MG63 (cell line): ENCODE results near the gene VCL. TPM values are rescaled to one million over a fixed set of nuclear protein-coding genes. Genes with fewer than 3 reads are reported as not detected.
A peak's percentile ranks its signal among the peaks of the same experiment; 100 is the strongest.
"Not testable (repeated sequence)": the region's sequence is repeated elsewhere in the genome, so short reads cannot be mapped to it uniquely, and the experiment has no call there.

Experiments used
- DNase-seq: peaks from one replicate; pipeline ENCODE4 v3.0.0-alpha.2; 2020
- H3K27me3 ChIP-seq: fragments of 250-450 bp; sonication (Bioruptor Pico); 2 replicates; pipeline ENCODE4 v1.5.1; 2020; ENCODE audit warnings: mild to moderate bottlenecking, moderate library complexity
- H3K36me3 ChIP-seq: fragments of 250-450 bp; sonication (Bioruptor Pico); 2 replicates; pipeline ENCODE4 v1.5.1; 2020; ENCODE audit warnings: mild to moderate bottlenecking, moderate library complexity
- H3K4me3 ChIP-seq: fragments of 250-450 bp; sonication (Bioruptor Pico); 2 replicates; pipeline ENCODE4 v1.5.1; 2020; ENCODE audit warnings: mild to moderate bottlenecking, moderate library complexity
- H3K9me3 ChIP-seq: fragments of 250-450 bp; sonication (Bioruptor Pico); 2 replicates; pipeline ENCODE4 v1.5.1; 2020; ENCODE audit warnings: mild to moderate bottlenecking, moderate library complexity
- total RNA-seq: library from RNA; depleted of rRNA; stranded (reverse); fragments of >200 nt; shearing (Covaris generic); gene quantifications from 2 replicates; pipeline ENCODE4 v1.2.3, GENCODE V29; 2014; ENCODE audit warnings: low replicate concordance; rRNA removed

Gene VCL
- total RNA-seq: 109 and 112 TPM in 2 replicates

- Histone ChIP-seq H3K4me3 (peak within 1 kb of the TSS; percentile 96), H3K36me3 (peaks cover 37% of the 10 kb centered on the region), H3K27me3 (no peaks in the 10 kb centered on the region), H3K9me3 (no peaks in the 10 kb centered on the region)
- DNase-seq: peak; percentile 98
These were observed at the start of gene VCL for GRCh38 chr10:73997787-73998622. TSS of gene VCL (plus strand) at chr10:73998116. CDS start at chr10:73998208, 92 bp downstream.

DNA sequence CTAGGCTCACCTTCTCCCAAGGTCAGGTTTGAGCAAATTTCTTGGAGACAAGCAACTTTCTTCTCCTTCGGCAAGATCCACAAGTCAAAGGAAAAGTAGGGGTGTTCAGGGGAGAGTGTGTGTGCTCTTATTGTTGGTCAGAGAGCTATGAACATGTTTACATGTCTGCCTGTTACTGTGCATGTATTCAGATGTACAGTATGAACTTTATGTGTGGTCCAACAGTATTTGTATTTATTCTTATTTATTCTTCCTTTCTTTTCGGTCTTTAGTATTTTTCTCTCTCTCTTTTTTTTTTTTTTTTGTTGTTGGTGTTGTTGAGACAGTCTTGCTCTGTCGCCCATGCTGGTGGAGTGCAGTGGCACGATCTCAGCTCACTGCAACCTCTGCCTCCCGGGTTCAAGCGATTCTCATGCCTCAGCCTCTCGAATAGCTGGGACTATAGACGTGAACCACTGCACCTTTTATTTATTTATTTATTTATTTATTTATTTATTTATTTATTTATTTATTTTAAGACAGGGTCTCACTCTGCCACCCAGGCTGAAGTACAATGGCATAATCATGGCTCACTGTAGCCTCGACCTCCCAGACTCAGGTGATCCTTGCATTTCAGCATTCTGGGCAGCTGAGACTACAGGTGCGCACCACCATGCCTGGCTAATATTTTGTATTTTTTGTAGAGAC is 48.8 kb upstream of the VCL start:
- Histone ChIP-seq H3K4me3 (no peak overlapping the region), H3K27me3 (no peaks in the 10 kb centered on the region), H3K36me3 (no peaks in the 10 kb centered on the region), H3K9me3 (0 out of 2 replicates have a peak, but pooled peaks cover 2% of the 10 kb centered on the region)
- no peak for DNase-seq

DNA sequence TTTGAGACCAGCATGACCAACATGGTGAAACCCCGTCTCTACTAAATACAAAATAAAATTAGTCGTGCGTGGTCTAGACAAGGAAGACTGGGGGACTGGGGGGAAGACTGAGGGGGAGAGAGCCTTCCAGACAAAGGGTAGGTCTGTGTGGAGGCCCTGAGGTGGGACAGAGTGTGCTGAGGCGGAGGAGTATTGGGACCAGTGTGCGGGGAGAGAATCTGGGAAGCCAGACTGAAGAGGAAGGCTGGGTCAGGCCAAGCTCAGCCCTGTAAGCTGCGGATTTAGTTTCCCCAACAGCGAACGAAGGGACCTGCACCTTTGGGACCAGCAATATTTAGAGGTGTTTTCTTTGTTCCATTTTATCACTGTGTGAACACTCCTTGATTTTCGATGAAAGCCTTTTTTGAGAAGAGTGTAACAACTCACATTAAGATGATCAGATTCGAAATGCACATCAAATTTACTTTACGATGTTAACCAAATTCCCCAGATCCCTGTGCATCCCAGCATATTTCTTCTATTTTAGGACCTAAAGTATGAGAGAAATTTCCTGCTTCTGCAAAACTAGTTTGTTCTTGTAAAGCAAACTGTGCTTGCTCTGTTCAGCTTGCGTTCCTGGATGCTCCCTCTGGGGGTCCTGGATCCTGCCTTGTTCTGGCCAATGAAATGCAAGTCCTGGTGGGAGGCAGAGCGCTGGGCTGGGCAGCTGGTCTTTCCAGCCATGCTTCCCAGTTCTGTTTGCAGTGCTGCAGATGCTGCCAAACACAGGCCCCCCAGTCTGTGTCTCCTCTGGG is 47.6 kb upstream of the VCL start:
- no peak for DNase-seq
- H3K27me3 ChIP-seq: no peaks in the 10 kb centered on the region
- H3K9me3 ChIP-seq: 0 out of 2 replicates have a peak, but pooled peaks cover 2% of the 10 kb centered on the region
- H3K36me3 ChIP-seq: no peaks in the 10 kb centered on the region
- H3K4me3 ChIP-seq: no peak overlapping the region

- Histone ChIP-seq H3K4me3 (no peak overlapping the region), H3K27me3 (no peaks in the 10 kb centered on the region), H3K36me3 (no peaks in the 10 kb centered on the region), H3K9me3 (no peaks in the 10 kb centered on the region)
- no peak for DNase-seq
These were observed 44.3 kb upstream of the VCL start for GRCh38 chr10:73953665-73954064.

- no peaks in the 10 kb centered on the region for H3K36me3 ChIP-seq
- no peaks in the 10 kb centered on the region for H3K27me3 ChIP-seq
- no peak for DNase-seq
- H3K9me3 ChIP-seq: no peaks in the 10 kb centered on the region
- H3K4me3 ChIP-seq: no peak overlapping the region
These were observed 43.2 kb upstream of the VCL start for GRCh38 chr10:73954737-73955136.

DNA sequence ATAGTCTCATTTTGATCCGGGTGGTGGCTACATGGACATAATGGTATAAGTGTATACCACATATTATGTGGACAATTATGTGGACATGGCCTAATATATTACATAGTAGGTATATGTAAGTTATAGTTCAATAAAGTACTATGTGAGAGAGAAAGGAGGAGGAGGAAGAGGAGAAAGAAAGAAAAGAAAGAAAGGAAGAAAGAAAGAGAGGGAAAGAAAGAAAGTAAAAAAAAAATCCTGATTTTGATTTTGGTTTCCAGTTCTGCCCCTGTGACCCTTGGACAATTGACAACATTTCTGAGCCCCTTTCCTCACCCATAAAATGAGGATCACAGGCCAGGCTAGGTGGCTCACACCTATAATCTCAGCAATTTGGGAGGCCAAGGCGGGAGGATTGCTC is 42.2 kb upstream of the VCL start:
- H3K36me3 ChIP-seq: no peaks in the 10 kb centered on the region
- H3K4me3 ChIP-seq: no peak overlapping the region
- DNase-seq: no peak
- no peaks in the 10 kb centered on the region for H3K27me3 ChIP-seq
- no peaks in the 10 kb centered on the region for H3K9me3 ChIP-seq

DNA sequence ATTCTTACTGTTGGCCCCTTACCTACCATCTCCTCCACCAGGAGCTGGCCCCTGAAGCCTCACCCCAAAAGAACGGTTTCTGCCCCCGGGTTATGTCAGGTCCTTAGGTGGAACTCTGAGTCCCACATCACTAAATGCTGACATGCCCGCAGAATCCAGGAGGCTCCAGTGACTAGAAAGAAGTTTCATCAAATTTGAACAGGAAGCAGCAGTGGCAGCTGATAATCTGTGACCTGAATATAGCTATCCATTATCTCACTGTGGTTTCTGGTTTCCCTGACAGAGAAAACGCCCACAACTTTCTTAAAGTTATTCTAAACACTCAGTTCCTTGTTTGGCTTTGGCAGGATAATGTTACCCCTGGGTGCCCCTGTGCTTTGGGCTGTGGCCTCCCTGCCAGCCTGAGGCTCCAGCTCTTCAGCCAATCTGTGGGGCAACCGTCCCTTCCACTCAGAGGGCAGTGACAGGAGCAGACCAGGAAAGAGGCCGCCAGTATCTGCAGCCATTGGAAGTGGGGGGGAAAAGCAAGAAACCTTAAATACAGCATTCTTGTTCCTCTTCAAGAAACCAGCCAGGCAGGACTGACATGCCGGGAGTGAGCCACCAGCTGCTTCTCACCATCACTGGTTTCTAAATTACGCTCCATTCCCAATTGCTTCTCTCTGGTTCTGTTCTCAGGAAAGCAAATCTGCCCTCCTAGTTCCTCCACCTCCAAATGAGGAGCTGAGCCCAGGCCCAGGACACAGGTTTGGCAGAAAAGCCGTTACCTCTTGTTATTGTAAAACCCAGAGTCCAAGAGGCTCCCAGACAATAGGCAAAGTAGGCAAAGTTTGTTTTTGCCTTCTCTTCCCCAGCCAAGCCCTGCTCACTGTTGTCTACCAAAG is 41.2 kb upstream of the VCL start:
- Histone ChIP-seq H3K9me3 (no peaks in the 10 kb centered on the region), H3K27me3 (no peaks in the 10 kb centered on the region), H3K4me3 (no peak overlapping the region), H3K36me3 (no peaks in the 10 kb centered on the region)
- DNase-seq: peak; percentile 58

DNA sequence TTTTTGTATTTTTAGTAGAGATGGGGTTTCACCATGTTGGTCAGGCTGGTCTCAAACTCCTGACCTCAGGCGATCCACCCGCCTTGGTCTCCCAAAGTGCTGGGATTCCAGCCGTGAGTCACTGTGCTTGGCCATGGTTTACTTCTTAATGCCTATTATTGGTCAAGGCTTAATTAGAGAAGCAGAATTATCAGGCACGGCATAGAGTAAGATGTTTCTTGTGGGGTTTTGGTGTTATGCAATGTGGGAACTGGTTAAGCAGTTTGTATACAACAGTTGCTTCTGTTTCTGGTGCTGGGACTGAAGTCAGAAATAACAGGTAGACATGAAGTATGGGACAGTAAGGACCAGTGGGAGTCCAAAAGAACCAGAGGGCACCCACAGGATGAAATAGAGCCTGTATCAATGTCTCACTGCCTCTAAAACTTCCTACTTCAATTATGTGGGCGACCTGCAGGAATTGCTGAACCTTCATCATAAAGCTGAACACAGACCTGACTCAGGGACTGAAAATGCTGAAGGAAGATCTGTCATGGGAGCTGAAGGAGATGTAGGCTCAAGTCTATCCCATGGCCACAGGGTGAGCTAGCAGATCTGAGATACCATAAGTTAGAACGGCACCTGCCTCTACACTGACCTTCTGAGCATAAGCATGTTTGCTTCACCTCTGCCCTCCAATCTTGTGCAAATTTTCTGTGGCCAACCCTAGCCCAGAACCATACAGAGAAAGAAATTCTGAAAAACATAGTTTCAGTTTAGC is 38.3 kb upstream of the VCL start:
- Histone ChIP-seq H3K27me3 (no peaks in the 10 kb centered on the region), H3K36me3 (no peaks in the 10 kb centered on the region), H3K4me3 (no peak overlapping the region), H3K9me3 (no peaks in the 10 kb centered on the region)
- DNase-seq: no peak

GRCh38 chr10:73962386-73962785 is 35.5 kb upstream of the VCL start:
- Histone ChIP-seq H3K9me3 (no peaks in the 10 kb centered on the region), H3K36me3 (no peaks in the 10 kb centered on the region), H3K27me3 (no peaks in the 10 kb centered on the region), H3K4me3 (no peak overlapping the region)
- no peak for DNase-seq

DNA sequence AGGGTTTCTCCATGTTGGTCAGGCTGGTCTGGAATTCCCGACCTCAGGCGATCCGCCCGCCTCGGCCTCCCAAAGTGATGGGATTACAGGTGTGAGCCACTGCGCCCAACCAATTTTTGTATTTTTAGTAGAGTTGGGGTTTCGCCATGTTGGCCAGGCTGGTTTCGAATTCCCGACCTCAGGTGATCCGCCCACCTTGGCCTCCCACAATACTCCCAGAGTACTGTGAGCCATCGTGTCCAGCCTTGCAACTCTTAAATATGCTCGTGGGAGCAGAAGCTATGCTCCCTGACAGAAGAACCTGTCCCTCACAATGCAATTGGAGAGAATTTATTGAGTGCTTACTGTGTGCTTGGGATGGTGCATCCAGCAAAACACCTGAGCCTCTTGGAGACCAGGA is 34.4 kb upstream of the VCL start:
- not testable (repeated sequence) for H3K36me3 ChIP-seq, H3K27me3 ChIP-seq, DNase-seq, H3K4me3 ChIP-seq, H3K9me3 ChIP-seq

DNA sequence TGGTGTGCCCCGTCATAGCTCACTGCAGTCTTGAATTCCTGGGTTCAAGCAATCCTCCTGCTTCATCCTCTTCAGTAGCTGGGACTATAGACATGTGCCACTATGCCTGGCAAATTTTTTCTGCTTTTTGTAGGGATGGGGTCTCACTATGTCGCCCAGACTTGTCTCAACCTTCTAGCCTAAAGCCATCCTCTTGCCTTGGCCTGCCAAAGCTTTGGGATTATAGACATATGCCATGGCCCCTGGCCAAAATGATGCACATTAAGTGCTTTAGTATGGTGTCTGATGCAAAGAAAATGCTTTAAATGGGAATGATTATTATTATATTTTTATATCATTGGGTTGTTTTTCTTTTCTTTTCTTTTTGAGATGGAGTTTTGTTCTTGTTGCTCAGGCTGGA is 33.2 kb upstream of the VCL start:
- Histone ChIP-seq H3K9me3 (no peaks in the 10 kb centered on the region), H3K4me3 (no peak overlapping the region), H3K27me3 (no peaks in the 10 kb centered on the region), H3K36me3 (no peaks in the 10 kb centered on the region)
- no peak for DNase-seq

DNA sequence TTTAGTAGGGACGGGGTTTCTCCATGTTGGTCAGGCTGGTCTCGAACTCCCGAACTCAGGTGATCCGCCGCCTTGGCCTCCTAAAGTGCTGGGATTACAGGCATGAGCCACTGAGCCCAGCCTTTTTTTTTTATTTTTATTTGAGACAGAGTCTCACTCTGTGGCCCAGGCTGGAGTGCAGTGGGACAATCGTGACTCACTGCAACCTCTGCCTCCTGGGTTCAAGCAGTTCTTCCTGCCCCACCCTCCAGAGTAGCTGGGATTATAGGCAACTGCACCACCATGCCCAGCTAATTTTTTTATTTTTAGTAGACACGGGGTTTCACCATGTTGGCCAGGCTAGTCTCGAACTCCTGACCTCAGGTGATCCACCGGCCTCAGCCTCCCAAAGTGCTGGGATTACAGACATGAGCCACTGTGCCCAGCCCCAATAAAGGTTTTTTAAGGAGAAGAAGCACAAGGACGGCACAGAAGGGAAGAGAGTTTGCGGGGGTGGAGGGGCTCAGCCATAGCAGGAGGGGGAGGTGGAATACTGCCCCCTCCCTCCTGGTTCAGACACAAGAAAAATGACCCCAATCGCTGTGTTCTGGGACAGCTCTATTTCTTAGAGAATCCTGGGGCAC is 32.5 kb upstream of the VCL start:
- not testable (repeated sequence) for H3K4me3 ChIP-seq, H3K27me3 ChIP-seq, H3K36me3 ChIP-seq, H3K9me3 ChIP-seq
- peak; percentile 47 for DNase-seq

DNA sequence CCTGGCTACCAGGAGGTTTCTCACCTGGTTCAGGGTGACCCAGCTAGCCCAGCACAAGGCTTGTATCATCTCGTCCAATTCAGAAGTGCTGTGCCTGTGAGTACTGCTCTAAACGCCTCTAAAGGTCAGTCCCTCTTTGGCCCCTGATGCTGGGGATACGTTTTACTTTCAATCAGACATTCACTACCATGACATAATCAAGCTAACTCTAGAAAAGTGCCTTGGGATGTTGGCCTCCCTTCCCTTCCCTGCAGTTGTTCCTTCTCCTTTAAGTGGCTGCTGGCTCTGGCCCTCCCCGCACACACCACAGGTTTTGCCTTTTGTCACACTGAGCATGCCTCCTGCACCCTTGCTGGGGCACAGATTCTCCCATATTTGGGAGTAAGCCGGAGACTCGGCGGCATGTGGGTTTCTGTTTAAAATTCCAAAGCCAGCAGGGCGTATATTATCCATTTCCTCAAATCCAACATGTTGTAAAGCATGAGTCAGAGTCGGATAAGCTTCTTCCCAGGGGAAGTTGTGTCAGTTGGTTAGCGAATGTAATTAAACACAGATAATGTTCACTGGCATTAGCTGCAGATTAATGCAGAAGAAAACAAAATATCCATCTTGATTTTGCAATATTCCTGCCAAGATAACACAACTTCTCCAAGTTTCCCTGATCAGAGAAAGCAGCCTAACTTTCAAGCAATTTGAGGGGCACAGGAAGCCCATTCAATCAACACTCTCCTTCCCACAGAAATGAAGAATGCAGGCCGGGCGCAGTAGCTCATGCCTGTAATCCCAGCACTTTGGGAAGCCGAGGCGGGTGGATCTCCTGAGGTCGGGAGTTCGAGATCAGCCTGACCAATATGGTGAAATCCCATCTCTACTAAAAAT is 31.8 kb upstream of the VCL start:
- DNase-seq: peak; percentile 98
- Histone ChIP-seq H3K36me3 (no peaks in the 10 kb centered on the region), H3K9me3 (no peaks in the 10 kb centered on the region), H3K4me3 (no peak overlapping the region), H3K27me3 (no peaks in the 10 kb centered on the region)

DNA sequence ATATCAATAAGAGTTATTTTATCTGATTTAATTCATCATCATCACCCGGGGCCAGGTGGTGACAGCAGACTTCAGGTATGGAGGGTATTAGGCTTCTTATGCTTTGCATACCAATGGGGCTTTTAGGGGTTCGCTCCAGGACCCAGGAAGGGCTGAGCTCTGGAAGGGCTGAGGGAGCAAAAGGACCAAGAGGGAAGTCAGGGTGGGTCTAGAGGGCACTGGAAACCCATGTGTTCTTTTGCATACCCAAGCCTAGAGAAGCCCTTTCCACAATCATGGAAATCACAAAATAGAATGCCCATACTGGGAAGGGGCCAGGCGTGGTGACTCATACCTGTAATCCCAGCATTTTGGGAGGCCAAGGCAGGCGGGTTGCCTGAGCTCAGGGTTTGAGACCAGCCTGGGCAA is 30.9 kb upstream of the VCL start:
- peak; percentile 45 for DNase-seq
- H3K36me3 ChIP-seq: no peaks in the 10 kb centered on the region
- H3K9me3 ChIP-seq: no peaks in the 10 kb centered on the region
- no peaks in the 10 kb centered on the region for H3K27me3 ChIP-seq
- H3K4me3 ChIP-seq: no peak overlapping the region
